Left forelimb (tissue), 1 donor: ENCODE results near the gene ZBTB46.

Experiments used
- DNase-seq: peaks from one replicate; pipeline ENCODE4 v3.0.0-alpha.2; 2018; ENCODE audit warnings: low spot score

Gene ZBTB46

DNA sequence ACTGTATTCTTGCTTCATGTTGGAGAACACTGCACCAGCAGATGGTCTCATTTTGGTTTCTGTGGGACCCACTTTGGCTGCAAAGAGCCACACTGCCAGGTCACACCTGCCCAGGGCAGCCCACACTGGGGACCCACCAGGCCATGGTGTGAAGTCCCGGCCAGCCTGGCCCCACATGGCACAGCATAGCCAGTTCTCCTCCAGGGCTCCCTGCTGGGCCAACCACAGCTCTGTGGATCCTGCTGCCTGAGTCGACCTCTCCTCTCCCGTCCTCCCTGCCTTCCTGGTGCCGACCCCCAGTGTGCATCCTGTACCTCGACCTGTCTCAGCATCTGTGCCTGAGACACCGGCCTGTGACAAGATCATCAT is 126.3 kb downstream of the ZBTB46 start:
- no peak for DNase-seq

DNA sequence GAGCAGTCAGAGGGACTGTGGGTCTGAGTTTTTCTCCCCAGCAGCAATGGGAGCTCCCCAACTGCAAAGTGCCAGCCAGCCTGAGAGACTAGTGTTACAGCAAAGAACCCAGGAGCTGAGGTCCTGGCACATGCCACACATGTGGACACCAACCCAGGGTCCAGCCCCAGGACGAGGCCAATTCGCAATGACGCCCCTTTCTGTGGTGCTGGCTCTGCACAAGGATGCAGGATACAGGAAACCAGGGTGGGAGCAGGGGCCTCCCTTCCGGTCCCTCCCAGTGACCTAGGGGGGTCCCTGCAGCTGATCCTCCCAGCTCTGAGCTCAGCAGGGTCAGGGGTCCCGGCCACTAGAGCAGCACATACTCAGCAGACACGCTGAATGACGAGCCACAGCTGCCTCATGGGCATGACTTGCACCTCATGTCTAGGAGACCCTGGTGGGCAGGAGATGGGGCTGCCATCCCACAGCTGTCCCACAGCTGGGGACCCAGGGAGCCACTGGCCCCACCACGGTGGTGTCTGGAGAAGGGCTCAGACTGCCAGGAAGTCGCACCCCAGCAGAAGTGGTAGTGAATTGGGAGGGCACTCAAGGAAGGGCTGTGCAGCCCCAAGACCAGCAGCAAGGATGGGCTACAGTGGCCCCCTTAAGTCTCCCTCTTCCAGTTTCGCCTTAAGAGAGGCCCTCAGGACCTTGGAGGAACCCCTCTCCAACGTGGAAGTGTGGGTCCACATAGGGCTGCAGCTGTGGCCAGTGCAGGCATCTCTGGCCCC is 126.9 kb downstream of the ZBTB46 start:
- no peak for DNase-seq

DNA sequence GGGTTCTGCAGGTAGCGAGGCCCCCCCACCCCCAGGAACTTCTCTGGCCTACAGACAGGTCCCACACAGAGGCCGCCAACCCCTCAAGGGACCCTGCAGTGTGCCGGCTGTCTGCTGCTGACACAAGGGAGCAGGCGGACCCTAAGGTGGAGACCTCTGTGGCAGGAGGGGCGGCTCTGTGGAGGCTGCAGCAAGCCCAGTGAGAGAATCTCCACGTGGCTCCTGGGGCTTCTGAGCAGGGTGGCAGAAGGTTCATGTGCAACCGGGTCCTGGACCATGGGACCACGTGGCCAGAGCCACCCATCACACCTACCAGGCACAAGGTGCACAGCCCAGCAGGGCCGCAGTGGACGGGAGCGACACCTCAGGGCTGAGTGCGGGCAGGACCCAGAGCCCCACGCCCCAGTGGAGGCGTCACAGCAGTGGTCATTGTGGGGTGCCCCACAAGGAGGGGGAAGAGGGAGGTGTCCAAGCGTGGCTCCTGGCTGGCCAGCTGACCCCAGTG is 127.5 kb downstream of the ZBTB46 start:
- DNase-seq, result no peak

DNA sequence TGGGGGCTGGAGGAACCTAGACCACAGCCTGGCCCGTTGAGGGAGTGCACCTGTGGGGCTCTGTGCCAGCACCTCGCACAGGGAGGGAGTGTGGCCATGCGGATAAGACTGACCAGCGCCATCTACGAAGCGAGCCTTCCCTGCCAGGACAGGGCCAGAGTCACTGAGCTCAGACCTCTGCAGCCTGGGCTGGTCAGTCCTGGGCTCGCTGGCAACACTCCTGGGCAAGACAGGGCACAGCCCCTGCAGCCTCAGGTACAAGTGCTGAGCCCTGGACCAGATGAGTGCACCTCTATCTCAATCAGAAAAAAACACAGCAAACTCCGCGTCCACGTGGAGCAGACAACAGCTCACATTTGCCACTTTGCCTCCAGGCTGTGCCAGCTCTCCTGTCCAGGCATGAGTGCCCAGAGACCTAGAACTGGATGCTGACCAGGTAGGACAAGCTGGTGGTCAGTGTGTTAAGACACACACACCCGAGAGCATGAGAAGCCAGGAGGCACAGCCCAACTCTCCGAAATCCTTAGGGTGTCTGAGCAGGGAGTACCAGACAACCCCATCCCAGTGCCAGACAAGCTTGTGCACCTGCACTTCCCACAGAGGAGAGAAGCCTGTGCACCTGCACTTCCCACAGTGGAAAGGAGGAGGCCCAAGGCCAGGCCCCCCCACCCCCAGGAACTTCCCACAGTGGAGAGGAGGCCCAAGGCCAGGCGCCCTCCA is 128.2 kb downstream of the ZBTB46 start:
- no peak for DNase-seq

DNA sequence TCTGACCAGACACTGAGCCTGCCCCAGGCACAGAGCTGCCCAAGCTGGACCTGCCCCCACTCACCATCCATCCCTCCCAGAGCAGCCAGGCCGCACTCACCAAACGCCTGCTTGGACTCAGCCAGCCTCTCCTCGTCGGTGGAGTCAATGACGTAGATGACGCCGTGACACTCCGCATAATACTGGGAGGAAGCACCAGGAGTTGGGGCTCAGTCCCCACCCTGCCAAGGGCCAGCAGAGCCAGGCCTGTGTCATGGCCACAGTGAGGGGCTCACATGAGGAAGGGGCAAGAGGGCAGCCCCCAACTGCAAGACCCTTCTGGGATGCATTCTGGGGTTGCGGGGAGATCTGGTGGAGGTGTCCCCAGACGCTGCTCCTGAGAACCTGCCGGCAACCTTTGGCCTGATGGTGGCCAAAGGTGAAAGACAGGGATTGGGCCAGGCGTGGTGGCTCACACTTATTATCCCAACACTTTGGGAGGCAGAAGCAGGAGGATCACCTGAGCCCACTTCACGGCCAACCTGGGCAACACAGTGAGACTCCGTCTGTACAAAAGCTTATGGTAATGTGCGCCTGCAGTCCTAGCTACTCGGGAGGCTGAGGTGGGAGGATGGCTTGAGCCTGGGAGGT is 128.9 kb downstream of the ZBTB46 start:
- no peak for DNase-seq

DNA sequence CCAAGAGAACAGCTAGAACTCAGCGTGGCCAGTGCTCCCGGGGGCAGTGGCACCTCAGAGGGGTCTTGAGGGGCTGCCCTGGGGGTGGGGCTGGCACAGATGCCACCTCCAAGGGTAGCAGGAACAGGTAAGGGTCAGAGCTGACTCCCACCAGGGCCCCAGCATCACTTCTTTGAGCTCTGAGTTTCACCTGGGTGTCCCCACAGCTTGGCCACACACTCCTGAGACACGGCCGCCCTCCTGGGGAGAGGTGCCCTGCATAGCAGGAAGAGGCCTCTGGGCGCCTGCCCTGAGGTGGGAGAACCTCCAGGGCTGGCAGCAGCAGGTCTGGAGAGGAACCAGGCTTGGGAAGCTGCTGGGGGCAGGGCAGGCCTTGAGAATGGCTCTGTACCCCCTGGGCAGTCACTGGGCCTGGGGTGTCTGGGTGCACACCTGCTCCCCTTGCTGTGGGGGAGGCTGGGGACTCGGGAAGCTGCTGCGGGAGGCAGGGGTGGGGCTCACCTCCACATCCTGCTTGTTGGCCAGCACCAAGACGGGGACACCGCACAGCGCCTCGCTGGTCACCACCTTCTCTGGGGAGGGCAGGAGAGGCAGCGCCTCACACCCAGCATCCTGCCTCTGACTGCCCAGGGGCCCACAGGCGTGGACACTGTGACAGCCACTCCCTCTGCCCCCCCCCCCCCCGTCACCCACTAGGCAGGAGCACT is 129.6 kb downstream of the ZBTB46 start:
- DNase-seq, result no peak

DNA sequence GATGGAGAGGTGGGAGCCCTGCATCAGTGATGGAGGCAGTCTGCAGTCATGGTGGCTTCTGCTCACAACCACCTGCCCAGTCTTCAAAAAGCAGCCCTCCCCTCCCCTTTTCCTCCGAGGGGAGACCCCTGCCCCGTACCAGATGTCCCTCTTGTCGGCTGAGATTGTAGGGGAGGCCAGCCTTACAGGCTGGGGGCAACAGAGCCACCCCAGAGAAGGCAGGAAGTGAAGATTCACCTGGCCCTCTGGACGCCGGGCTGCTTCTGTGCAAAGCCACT is 130.1 kb downstream of the ZBTB46 start:
- DNase-seq, result no peak

DNA sequence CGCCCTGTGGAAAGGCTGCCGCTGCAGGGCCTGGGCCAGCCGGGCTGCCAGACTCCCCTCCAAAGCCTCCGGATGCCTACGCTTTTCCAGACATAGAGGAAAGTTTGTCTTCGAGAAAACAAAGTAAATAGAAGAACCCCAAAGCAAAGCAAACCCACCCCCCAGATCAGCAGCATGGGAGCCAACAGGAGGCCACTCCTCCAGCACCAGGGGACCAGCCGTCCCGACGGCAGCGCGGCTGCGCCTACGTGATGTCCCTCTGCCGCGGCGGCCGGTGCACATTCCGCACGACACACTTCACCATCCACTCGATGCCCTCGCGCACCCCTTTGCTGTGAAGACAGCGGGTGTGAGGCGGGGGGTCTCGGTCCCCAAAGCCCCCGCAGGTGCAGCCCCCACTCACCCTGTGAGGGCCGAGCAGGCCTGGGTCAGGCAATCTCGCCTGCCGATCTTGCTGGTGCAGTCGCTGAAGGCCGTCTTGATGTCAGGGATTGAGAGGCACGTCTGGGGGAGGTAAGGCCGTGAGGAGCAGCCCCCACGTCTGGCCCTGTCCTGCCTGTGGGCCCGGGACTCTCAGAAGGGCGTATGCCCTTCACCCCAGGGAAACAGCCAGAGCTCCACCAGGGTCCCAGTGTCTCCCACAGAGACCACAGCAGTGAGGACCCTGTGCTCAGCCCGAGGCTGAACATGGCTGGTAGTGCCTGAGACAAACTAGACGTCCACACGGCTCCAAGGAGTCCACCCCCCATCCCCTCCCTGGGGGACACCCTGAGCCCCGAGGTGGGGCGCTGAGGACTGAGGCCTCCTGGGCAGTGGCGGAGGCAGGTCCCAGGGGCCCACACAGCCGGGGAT is 130.6 kb downstream of the ZBTB46 start:
- no peak for DNase-seq

DNA sequence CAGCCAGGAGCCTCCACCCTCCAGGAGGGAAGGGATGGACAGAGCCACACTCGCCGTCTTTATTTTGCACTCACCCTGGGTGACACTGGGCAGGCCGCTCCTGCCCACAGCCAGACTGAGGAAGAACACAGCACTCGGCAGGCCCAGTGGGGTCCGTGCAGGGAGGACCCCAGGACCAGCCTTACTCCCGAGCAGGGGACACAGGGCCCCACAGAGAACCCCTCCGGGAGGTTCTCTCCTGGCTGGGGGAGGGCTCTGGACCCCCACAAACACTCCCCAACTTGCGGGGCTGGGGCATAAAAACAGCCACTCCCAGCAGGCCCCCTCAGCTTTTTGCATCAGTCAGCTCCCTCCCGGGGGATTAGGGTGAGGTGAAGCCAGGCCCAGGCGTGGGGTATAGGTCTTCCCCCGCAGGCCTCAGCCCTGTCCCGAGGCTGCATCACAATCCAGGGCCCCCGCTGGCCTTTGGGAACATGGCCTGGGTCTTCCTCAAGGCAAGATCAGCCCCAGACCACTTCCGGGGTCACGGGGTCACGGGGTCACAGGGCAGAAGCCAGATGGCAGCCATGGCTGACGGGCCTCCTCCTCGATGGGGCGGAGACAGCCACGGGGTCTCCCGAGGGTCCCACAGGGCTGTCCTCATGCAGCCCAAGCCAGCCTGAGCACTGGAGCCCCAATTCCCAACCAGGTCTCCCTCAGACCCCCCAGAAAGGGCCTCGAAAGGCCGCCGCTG is 131.4 kb downstream of the ZBTB46 start:
- DNase-seq, result peak; percentile 60

DNA sequence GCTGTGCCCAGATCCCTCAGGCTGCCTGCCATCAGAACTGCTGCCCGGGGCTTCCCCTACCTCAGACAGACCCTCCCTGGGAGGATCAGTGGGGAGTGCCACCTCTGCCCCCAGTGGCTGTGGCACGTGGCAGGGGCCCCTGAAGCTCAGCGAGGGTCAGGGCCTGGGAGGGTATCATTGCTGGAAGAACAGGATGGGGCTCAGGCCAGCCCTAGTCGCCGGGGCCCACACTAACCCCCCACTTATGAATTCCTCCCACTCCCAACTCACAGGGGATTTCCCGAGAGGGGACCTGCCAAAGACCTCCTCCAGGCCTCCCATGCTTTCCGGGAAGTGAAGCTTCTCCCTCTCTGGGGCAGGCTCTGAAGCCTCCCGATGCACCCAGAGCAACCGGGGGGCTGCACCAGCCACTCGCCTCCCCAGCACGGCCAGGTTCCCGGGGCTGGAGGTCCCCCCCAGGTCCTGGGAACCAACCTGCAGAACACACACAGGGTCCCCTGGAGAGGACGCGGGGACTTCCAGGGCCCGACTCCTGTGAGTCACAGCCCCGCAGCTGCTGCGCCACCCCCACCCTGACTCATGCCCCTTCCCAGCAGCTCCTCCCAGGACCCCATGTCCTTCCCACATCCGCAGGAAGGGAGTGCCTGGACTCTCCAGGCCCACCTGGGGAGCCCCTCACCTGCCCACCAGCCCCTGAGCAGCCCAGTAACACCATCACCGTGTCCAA is 132.2 kb downstream of the ZBTB46 start:
- peak; percentile 71 for DNase-seq

DNA sequence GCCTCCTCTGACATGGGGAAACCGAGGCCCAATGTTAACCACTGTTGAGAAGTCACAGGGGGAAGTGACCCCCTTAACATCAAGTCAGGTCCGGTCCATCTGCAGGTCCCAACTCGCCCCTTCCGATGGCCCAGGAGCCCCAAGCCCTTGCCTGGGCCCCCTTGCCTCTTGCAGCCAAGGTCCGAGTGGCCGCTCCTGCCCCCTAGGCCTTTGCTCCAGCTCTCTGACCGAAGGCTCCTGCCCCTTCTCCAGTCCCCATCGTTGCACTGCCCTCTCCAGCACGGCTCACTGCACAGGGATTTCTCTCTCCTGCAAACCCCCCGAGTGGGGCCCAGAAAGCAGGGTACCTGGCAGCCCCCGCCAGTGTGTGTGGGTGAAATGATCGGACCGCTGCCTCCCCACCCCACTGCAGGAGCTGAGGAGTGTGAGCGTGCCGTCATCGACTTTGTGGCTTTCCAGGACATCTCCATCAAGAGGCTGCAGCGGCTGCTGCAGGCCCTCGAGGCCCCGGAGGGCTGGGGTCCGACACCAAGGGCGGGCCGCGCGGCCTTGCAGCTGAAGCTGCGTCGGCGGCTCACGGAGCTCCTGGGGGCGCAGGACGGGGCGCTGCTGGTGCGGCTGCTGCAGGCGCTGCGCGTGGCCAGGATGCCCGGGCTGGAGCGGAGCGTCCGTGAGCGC is 133.1 kb downstream of the ZBTB46 start:
- DNase-seq, result no peak

DNA sequence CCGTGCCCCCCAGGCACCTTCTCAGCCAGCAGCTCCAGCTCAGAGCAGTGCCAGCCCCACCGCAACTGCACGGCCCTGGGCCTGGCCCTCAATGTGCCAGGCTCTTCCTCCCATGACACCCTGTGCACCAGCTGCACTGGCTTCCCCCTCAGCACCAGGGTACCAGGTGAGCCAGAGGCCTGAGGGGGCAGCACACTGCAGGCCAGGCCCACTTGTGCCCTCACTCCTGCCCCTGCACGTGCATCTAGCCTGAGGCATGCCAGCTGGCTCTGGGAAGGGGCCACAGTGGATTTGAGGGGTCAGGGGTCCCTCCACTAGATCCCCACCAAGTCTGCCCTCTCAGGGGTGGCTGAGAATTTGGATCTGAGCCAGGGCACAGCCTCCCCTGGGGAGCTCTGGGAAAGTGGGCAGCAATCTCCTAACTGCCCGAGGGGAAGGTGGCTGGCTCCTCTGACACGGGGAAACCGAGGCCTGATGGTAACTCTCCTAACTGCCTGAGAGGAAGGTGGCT is 133.7 kb downstream of the ZBTB46 start:
- peak; percentile 62 for DNase-seq

DNA sequence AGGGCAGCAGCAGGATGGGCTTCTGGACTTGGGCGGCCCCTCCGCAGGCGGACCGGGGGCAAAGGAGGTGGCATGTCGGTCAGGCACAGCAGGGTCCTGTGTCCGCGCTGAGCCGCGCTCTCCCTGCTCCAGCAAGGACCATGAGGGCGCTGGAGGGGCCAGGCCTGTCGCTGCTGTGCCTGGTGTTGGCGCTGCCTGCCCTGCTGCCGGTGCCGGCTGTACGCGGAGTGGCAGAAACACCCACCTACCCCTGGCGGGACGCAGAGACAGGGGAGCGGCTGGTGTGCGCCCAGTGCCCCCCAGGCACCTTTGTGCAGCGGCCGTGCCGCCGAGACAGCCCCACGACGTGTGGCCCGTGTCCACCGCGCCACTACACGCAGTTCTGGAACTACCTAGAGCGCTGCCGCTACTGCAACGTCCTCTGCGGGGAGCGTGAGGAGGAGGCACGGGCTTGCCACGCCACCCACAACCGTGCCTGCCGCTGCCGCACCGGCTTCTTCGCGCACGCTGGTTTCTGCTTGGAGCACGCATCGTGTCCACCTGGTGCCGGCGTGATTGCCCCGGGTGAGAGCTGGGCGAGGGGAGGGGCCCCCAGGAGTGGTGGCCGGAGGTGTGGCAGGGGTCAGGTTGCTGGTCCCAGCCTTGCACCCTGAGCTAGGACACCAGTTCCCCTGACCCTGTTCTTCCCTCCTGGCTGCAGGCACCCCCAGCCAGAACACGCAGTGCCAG is 134.3 kb downstream of the ZBTB46 start, which contains the start of gene TNFRSF6B:
TNFRSF6B (plus strand) TSS at position 25 of the 729 bp plus-strand sequence; CDS start at position 141, 116 bp downstream.
- peak; percentile 65 for DNase-seq

DNA sequence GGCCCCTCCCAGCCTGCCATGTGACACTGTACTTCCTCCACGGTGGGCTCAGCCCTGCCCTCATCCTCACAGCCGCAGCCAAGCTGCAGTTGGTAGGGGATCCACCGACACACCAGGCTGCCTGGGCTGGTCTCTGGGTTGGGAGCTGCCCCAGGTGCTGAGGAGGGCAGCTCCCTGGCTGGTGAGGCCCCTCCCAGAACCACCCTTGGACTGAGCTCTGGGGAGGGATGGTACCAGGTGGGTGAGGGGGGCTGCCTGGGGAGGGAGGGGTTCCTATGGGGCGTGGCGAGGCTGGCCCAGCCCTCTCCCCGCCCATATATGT is 134.8 kb downstream of the ZBTB46 start:
- no peak for DNase-seq

DNA sequence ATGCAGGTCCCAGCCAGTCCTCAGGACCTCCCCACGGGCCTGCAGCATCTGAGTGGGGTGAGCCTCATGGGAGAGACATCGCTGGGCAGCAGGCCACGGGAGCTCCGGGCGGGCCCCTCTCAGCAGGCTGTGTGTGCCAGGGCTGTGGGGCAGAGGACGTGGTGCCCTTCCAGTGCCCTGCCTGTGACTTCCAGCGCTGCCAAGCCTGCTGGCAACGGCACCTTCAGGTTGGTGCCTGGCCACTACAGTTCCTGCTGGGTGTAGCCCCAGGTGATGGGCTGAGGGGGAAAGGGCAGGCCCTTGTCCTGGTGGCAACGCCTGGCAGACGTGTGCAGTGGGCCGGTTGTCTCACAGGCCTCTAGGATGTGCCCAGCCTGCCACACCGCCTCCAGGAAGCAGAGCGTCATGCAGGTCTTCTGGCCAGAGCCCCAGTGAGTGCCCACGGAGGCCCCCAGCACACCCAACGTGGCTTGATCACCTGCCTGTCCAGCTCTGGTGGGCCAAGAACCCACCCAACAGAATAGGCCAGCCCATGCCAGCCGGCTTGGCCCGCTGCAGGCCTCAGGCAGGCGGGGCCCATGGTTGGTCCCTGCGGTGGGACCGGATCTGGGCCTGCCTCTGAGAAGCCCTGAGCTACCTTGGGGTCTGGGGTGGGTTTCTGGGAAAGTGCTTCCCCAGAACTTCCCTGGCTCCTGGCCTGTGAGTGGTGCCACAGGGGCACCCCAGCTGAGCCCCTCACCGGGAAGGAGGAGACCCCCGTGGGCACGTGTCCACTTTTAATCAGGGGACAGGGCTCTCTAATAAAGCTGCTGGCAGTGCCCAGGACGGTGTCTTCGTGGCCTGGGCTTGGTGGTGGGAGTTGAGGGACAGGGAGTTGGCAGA is 135.4 kb downstream of the ZBTB46 start:
- DNase-seq, result peak; percentile 68

DNA sequence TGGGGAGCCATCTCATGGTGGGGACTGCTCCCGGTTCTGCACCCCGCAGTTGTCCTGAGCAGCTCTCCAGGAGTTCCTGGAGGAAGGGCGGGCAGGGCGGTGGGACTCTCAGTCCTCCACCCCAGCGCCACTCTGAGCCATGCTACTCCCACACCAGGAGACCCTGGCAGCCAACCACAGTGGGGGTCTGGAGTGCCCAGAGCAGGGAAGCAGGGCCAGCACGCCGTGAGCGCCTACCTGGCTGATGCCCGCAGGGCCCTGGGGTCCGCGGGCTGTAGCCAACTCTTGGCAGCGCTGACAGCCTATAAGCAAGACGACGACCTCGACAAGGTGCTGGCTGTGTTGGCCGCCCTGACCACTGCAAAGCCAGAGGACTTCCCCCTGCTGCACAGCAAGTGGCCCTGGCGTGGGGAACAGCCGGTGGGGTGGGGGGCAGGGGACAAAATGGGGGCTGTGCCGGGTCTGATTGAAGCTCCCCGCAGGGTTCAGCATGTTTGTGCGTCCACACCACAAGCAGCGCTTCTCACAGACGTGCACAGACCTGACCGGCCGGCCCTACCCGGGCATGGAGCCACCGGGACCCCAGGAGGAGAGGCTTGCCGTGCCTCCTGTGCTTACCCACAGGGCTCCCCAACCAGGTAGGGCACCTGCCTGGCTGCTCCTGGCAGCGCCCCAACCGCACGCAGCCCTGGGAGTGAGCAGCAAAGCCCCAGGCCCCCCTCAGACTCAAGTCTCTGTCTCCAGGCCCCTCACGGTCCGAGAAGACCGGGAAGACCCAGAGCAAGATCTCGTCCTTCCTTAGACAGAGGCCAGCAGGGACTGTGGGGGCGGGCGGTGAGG is 136.3 kb downstream of the ZBTB46 start:
- peak; percentile 59 for DNase-seq
